Breast epithelium (tissue), 3 donors: Measurements from ENCODE around the gene CEPT1.

Experiments
- POLR2A ChIP-seq: fragments of 450-650 bp; IDR thresholded peaks from one replicate; pipeline ENCODE4 v1.6.1; 2016; ENCODE audit warnings: antibody characterized with exemption, mild to moderate bottlenecking, moderate library complexity
- TF ChIP-seq, protein P1 (sequence below), 3 donors: fragments of 450-650 bp; IDR thresholded peaks; one replicate each; pipeline ENCODE4 v1.5.1; 2016 to 2017; ENCODE audit warnings: antibody characterized with exemption in 3 of 3, mild to moderate bottlenecking in 3 of 3, moderate library complexity in 3 of 3

GRCh38 chr1:111129376-111129775, 10.6 kb upstream of the CEPT1 start:
- TF ChIP-seq POLR2A, result no peak
- TF ChIP-seq, protein P1, sequence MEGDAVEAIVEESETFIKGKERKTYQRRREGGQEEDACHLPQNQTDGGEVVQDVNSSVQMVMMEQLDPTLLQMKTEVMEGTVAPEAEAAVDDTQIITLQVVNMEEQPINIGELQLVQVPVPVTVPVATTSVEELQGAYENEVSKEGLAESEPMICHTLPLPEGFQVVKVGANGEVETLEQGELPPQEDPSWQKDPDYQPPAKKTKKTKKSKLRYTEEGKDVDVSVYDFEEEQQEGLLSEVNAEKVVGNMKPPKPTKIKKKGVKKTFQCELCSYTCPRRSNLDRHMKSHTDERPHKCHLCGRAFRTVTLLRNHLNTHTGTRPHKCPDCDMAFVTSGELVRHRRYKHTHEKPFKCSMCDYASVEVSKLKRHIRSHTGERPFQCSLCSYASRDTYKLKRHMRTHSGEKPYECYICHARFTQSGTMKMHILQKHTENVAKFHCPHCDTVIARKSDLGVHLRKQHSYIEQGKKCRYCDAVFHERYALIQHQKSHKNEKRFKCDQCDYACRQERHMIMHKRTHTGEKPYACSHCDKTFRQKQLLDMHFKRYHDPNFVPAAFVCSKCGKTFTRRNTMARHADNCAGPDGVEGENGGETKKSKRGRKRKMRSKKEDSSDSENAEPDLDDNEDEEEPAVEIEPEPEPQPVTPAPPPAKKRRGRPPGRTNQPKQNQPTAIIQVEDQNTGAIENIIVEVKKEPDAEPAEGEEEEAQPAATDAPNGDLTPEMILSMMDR (IDR thresholded peaks at IDR 0.05), result no peak
